HCT116 (cell line): ENCODE data around the gene KPNA5. TPM values are rescaled to one million over a fixed set of nuclear protein-coding genes. Genes with fewer than 3 reads are reported as not detected.
"Not testable (repeated sequence)": the region's sequence is repeated elsewhere in the genome, so short reads cannot be mapped to it uniquely, and the experiment has no call there.

Experiments
- ATAC-seq: fragments of 200-7000 bp; cut with Tn5 transposase; 2 replicates; pipeline ENCODE4 v1.9.1; 2020; ENCODE audit warnings: mild to moderate bottlenecking, moderate library complexity
- BruUV-seq: library from RNA; stranded (reverse); fragments of 400-500 nt; replicated peaks from 2 replicates; lab custom pipeline; 2021; lab: Mats Ljungman, UMichigan
- CTCF ChIA-PET: fragments of 300-600 bp; sonication (Branson Sonifier 250); formaldehyde crosslinking; loops from one replicate; lab custom pipeline; 2021; ENCODE audit warnings: antibody characterized with exemption; lab: Charles Lee
- POLR2A ChIA-PET: fragments of 300-600, 350-600 bp; sonication (Branson Sonifier 250); formaldehyde crosslinking; loops from one replicate; lab custom pipeline; 2021; ENCODE audit warnings: antibody characterized with exemption; lab: Charles Lee
- RAD21 ChIA-PET, 2 experiments: fragments of 300-600 bp; sonication (Branson Sonifier 250); formaldehyde crosslinking; loops; one replicate each; lab custom pipeline; 2023; ENCODE audit warnings: low total read pairs in 2 of 2; ENCODE audit not compliant: uncharacterized antibody in 2 of 2, unreplicated experiment in 2 of 2, low non-redundant PET in 1 of 2; lab: Charles Lee
- DNase-seq: peaks from one replicate; pipeline ENCODE4 v3.0.0-alpha.2; 2010; ENCODE audit warnings: low read depth, low spot score
- H2AFZ ChIP-seq: fragments of 200-600 bp; shearing (Covaris generic), sonication (generic); 2 replicates; pipeline ENCODE4 v1.6.1; 2017; ENCODE audit warnings: low read depth, mixed run types, mixed read lengths, antibody characterized with exemption, low read length; ENCODE audit not compliant: poor library complexity, severe bottlenecking
- H3K27ac ChIP-seq: 2 replicates; pipeline ENCODE4 v1.5.1; 2012; ENCODE audit warnings: low read depth, low read length
- H3K27me3 ChIP-seq: fragments of 200-600 bp; sonication (generic); 2 replicates; pipeline ENCODE4 v1.6.1; 2016; ENCODE audit warnings: mixed run types, low read length, mixed read lengths; ENCODE audit not compliant: insufficient read depth
- H3K36me3 ChIP-seq, 2 experiments: fragments of 200-500 bp in 1 of 2; fragments of 200-600 bp in 1 of 2; sonication (Bioruptor generic) in 1 of 2; sonication (generic) in 1 of 2; 2 replicates each; pipeline versions ENCODE4 v1.5.1 to v1.6.1; 2014 to 2016; ENCODE audit warnings: low read length in 2 of 2, inconsistent platforms in 1 of 2, mixed read lengths in 1 of 2, mixed run types in 1 of 2; ENCODE audit not compliant: insufficient read depth in 2 of 2, control insufficient read depth in 1 of 2
- H3K4me1 ChIP-seq, 2 experiments: fragments of 200-600 bp in 1 of 2; sonication (generic) in 1 of 2; 2 replicates each; pipeline versions ENCODE4 v1.5.1 to v1.6.1; 2012 to 2017; ENCODE audit warnings: low read length in 2 of 2, inconsistent platforms in 1 of 2, mild to moderate bottlenecking in 1 of 2, mixed read lengths in 1 of 2, mixed run types in 1 of 2, moderate library complexity in 1 of 2; ENCODE audit not compliant: insufficient read depth in 2 of 2, control insufficient read depth in 1 of 2
- H3K4me2 ChIP-seq: fragments of 200-600 bp; sonication (generic); 2 replicates; pipeline ENCODE4 v1.6.1; 2017; ENCODE audit warnings: mixed run types, low read length, mixed read lengths
- H3K4me3 ChIP-seq, 2 experiments: fragments of 200-600 bp in 1 of 2; sonication (generic) in 1 of 2; replicated peaks in 1 of 2; 2 replicates each; pipeline ENCODE4 v1.5.1; 2011 to 2016; ENCODE audit warnings: low read length in 2 of 2, control low read depth in 1 of 2, low read depth in 1 of 2, mild to moderate bottlenecking in 1 of 2, mixed read lengths in 1 of 2, mixed run types in 1 of 2
- H3K79me2 ChIP-seq: fragments of 200-600 bp; sonication (generic); 2 replicates; pipeline ENCODE4 v1.6.1; 2017; ENCODE audit warnings: mild to moderate bottlenecking, mixed run types, low read length, moderate library complexity, mixed read lengths; ENCODE audit not compliant: insufficient read depth
- H3K9ac ChIP-seq: fragments of 200-600 bp; sonication (generic); 2 replicates; pipeline ENCODE4 v1.6.1; 2016; ENCODE audit warnings: low read length, mixed read lengths
- H3K9me2 ChIP-seq: fragments of 200-600 bp; sonication (generic), shearing (Covaris generic); 2 replicates; pipeline ENCODE4 v1.6.1; 2017; ENCODE audit warnings: mixed run types, mild to moderate bottlenecking, moderate library complexity; ENCODE audit not compliant: insufficient read depth
- H3K9me3 ChIP-seq, 2 experiments: fragments of 200-500 bp in 1 of 2; fragments of 200-600 bp in 1 of 2; sonication (Bioruptor generic) in 1 of 2; sonication (generic) in 1 of 2; 2 replicates each; pipeline ENCODE4 v1.6.1; 2014 to 2017; ENCODE audit warnings: low read length in 2 of 2, mixed read lengths in 2 of 2, inconsistent platforms in 1 of 2, low read depth in 1 of 2, mild to moderate bottlenecking in 1 of 2, mixed run types in 1 of 2, moderate library complexity in 1 of 2; ENCODE audit not compliant: control insufficient read depth in 1 of 2, insufficient read depth in 1 of 2
- H4K20me1 ChIP-seq: fragments of 200-600 bp; sonication (generic), shearing (Covaris generic); 2 replicates; pipeline ENCODE4 v1.6.1; 2017; ENCODE audit warnings: mixed run types, mild to moderate bottlenecking, moderate library complexity; ENCODE audit not compliant: insufficient read depth
- CEBPB ChIP-seq: IDR thresholded peaks from 2 replicates; pipeline ENCODE4 v1.6.1; 2012; ENCODE audit warnings: low read depth
- CTCF ChIP-seq, 3 experiments: fragments of 200-600 bp in 1 of 3; sonication (generic) in 1 of 3; IDR thresholded peaks in 2 of 3; conservative IDR thresholded peaks in 1 of 3; 2 replicates each; pipeline ENCODE4 v1.5.1; 2012 to 2017; ENCODE audit warnings: low read depth in 2 of 3, low read length in 2 of 3, antibody characterized with exemption in 1 of 3, borderline replicate concordance in 1 of 3, control low read depth in 1 of 3, mild to moderate bottlenecking in 1 of 3, mixed read lengths in 1 of 3, mixed run types in 1 of 3, moderate library complexity in 1 of 3; ENCODE audit not compliant: insufficient read depth in 1 of 3
- POLR2A ChIP-seq: IDR thresholded peaks from 2 replicates; pipeline ENCODE4 v1.7.0; 2011; ENCODE audit warnings: borderline replicate concordance; ENCODE audit not compliant: insufficient read depth, insufficient read length; ENCODE audit errors: extremely low read depth
- POLR2AphosphoS5 ChIP-seq: IDR thresholded peaks from 2 replicates; pipeline ENCODE4 v1.6.1; 2011; ENCODE audit warnings: mild to moderate bottlenecking, low read depth, low read length, moderate library complexity
- RAD21 ChIP-seq: IDR thresholded peaks from 2 replicates; pipeline ENCODE4 v1.6.1; 2012; ENCODE audit warnings: low read depth, mild to moderate bottlenecking
- REST ChIP-seq: IDR thresholded peaks from 2 replicates; pipeline ENCODE4 v1.6.1; 2012; ENCODE audit warnings: low read depth
- SIN3A ChIP-seq: IDR thresholded peaks from 2 replicates; pipeline ENCODE4 v1.6.1; 2012; ENCODE audit warnings: low read depth
- SP1 ChIP-seq: IDR thresholded peaks from 2 replicates; pipeline ENCODE4 v1.6.1; 2012; ENCODE audit warnings: low read depth
- TCF7L2 ChIP-seq: IDR thresholded peaks from 2 replicates; pipeline ENCODE4 v1.7.0; 2011; ENCODE audit warnings: borderline replicate concordance, inconsistent platforms; ENCODE audit not compliant: insufficient read depth, insufficient read length; ENCODE audit errors: extremely low read depth
- YY1 ChIP-seq: IDR thresholded peaks from 2 replicates; pipeline ENCODE4 v1.6.1; 2011; ENCODE audit warnings: low read length, low read depth, moderate library complexity, mild to moderate bottlenecking; ENCODE audit not compliant: insufficient replicate concordance; ENCODE audit errors: extremely low read depth
- ZFX ChIP-seq: fragments of 450-650 bp; IDR thresholded peaks from 2 replicates; pipeline ENCODE4 v1.6.1; 2017
- ZNF274 ChIP-seq: fragments of 200-500 bp; sonication (Bioruptor generic); IDR thresholded peaks from 2 replicates; pipeline ENCODE4 v1.6.1; 2014; ENCODE audit warnings: mild to moderate bottlenecking, low read depth, low read length, inconsistent platforms
- intact Hi-C: fragments of 100-400 bp; cut with micrococcal nuclease; formaldehyde crosslinking; loops from 2 replicates; pipeline ENCODE4 v1.10.0; 2022
- total RNA-seq: library from RNA; stranded (reverse); gene quantifications from one replicate; pipeline ENCODE4 v1.2.1, GENCODE V29; 2021; ENCODE audit not compliant: unreplicated experiment

KPNA5 gene
- total RNA-seq, 1 experiment from 2014 or later, result 9.8 TPM

- intact Hi-C loops, result no loop called here
- no peak overlapping the region for H3K27ac ChIP-seq
- RAD21 ChIA-PET, result no interaction called here
- no peaks in the 10 kb centered on the region; a peak in 1 of 4 replicates for H3K36me3 ChIP-seq
- CTCF ChIA-PET, result no interaction called here
- DNase-seq, result no peak
- H3K9ac ChIP-seq, result no peak overlapping the region
- H3K4me3 ChIP-seq, result no peak overlapping the region
- ATAC-seq, result no peak
- no peak overlapping the region for H2AFZ ChIP-seq
- POLR2A ChIA-PET, result no interaction called here
- no peaks in the 10 kb centered on the region for H3K9me2 ChIP-seq
- BruUV-seq, result no TSS peak
- H4K20me1 ChIP-seq, result no peaks in the 10 kb centered on the region
- TF ChIP-seq ZFX (no peak), CTCF (IDR thresholded peaks at IDR 0.05 in 2 of 3, conservative IDR thresholded peaks at IDR 0.05 in 1 of 3; ENCODE audit: borderline replicate concordance in 1 of 3, insufficient read depth in 1 of 3, low read depth in 2 of 3, low read length in 2 of 3) (no peak), YY1 (no peak), POLR2AphosphoS5 (no peak), SIN3A (no peak), POLR2A (no peak), TCF7L2 (no peak), RAD21 (no peak), REST (no peak), ZNF274 (no peak), CEBPB (no peak), SP1 (no peak)
- no peaks in the 10 kb centered on the region for H3K27me3 ChIP-seq
- H3K9me3 ChIP-seq, result no peaks in the 10 kb centered on the region
- no peaks in the 10 kb centered on the region for H3K79me2 ChIP-seq
- H3K4me1 ChIP-seq, result no peaks in the 10 kb centered on the region
- no peak overlapping the region for H3K4me2 ChIP-seq
Measured at GRCh38 chr6:116737004-116737403, 56.0 kb downstream of the KPNA5 start.

GRCh38 chr6:116740486-116740885, 59.5 kb downstream of the KPNA5 start:
- H3K27me3 ChIP-seq, H3K9me3 ChIP-seq, ATAC-seq, H3K27ac ChIP-seq, H3K9ac ChIP-seq, BruUV-seq, H3K36me3 ChIP-seq, H3K4me1 ChIP-seq, POLR2A ChIA-PET, H4K20me1 ChIP-seq, H3K79me2 ChIP-seq, H3K4me3 ChIP-seq, H2AFZ ChIP-seq, CTCF ChIA-PET, H3K4me2 ChIP-seq, RAD21 ChIA-PET, intact Hi-C loops, DNase-seq, H3K9me2 ChIP-seq: not testable (repeated sequence)
